ENCODE measurements around the gene INTS1.

Gene INTS1

DNA sequence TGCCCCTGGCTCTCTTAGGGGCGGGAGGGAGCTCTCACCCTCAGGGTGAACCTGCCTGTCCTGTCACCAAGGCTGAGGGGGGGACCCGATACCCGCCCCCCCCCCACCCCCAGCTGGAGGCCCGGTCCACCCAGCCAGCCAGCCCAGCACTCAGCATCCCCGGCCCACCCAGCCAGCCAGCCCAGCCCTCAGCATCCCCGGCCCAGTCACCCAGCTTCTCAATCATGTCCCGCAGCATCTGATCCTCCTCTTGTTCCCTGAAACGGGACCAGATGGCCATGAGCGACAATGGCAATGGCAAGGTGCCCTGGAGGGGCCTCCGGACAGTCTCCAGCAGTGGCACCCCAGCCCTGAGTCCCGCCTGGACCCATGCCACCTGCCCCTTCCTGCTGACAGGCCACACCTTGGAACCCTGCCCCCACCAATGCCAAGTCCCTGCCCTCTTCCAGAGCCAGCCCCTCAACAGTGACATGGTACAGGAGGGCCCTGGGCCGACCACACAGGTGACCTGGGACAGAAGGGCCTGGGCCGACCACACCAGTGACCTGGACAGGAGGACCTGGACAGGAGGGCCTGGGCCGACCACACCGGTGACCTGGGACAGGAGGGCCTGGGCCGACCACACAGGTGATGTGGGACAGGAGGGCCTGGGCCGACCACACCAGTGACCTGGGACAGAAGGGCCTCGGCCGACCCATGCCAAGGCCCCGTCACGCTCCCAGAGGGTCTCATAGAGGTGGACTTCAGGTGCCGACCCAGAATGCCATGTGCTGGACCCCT lies 69.1 kb downstream of the INTS1 start:
- TF ChIP-seq, protein P1, sequence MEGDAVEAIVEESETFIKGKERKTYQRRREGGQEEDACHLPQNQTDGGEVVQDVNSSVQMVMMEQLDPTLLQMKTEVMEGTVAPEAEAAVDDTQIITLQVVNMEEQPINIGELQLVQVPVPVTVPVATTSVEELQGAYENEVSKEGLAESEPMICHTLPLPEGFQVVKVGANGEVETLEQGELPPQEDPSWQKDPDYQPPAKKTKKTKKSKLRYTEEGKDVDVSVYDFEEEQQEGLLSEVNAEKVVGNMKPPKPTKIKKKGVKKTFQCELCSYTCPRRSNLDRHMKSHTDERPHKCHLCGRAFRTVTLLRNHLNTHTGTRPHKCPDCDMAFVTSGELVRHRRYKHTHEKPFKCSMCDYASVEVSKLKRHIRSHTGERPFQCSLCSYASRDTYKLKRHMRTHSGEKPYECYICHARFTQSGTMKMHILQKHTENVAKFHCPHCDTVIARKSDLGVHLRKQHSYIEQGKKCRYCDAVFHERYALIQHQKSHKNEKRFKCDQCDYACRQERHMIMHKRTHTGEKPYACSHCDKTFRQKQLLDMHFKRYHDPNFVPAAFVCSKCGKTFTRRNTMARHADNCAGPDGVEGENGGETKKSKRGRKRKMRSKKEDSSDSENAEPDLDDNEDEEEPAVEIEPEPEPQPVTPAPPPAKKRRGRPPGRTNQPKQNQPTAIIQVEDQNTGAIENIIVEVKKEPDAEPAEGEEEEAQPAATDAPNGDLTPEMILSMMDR (IDR thresholded peaks at IDR 0.05; ENCODE audit: borderline replicate concordance, insufficient read depth, low read depth, low read length) = no peak
- H3K4me3 ChIP-seq (ENCODE audit: low read depth, low read length) = no peak overlapping the region

DNA sequence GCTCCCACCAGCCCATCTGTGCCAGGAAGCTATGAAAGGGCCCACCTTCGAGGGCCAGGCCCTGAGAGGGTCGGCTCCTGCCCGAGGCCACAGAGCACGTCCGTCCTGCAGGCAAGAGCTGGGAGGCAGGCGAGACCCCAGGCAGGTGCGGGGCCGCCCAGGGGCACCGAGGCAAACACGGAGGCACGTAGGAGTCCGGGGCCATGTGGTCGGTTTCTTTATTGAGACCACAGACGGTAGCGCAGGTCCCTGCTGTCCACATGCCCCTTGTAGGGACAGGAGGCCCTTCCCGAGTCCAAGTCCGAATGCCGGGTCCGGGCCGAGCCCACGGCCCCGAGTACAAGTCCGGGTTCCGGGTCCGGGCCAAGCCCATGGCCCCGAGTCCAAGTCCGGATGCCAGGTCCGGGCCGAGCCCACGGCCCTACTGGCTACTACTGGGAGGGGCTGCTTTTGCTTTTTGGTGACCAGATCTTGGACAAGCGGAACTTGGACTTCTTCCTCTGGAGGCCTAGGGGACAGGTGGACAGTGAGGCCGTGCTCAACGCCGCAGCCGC lies 69.9 kb downstream of the INTS1 start:
- TF ChIP-seq, protein P1 (IDR thresholded peaks at IDR 0.05; ENCODE audit: borderline replicate concordance, insufficient read depth, low read depth, low read length) = no peak
- no peak overlapping the region for H3K4me3 ChIP-seq (ENCODE audit: low read depth, low read length)

DNA sequence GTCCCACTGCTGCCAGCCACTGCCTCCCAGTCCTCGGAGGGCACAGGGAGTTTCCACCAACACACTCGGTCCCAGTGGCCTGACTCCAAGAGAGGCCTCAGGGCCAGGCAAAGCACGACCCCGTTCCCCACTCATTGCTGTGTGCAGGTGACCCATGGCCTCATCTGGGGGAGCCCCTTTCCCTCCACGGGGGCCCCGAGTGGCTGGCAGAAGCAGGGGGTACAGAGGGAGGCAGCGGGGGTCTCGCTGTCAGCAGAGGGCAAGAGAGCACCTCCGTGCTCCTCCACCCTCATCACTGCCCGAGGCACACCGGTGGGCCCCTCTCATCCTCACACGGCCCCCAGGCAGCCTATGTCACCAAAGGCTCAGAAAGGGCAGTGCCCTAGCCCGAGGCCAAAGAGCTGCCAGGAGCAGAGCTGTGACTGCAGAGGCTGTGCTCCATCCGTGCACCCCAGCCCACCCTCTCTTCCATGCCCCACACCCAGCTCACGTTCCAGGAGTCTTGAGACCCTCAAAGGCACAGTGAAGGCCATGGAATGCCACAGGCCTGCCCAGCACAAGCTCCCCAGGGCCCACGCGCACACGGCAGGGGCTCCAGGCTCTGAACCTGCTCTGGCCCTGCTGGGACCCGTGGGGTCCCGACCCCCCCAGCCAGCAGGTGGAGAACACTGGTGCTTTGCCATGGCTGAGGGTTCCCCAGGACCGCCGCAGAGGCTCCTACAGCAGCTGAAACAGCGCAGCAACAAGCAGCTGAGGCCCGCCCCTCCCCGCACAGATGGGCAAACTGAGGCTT lies 70.9 kb downstream of the INTS1 start:
- no peak overlapping the region for H3K4me3 ChIP-seq (ENCODE audit: low read depth, low read length)
- TF ChIP-seq, protein P1 (IDR thresholded peaks at IDR 0.05; ENCODE audit: borderline replicate concordance, insufficient read depth, low read depth, low read length) = no peak

DNA sequence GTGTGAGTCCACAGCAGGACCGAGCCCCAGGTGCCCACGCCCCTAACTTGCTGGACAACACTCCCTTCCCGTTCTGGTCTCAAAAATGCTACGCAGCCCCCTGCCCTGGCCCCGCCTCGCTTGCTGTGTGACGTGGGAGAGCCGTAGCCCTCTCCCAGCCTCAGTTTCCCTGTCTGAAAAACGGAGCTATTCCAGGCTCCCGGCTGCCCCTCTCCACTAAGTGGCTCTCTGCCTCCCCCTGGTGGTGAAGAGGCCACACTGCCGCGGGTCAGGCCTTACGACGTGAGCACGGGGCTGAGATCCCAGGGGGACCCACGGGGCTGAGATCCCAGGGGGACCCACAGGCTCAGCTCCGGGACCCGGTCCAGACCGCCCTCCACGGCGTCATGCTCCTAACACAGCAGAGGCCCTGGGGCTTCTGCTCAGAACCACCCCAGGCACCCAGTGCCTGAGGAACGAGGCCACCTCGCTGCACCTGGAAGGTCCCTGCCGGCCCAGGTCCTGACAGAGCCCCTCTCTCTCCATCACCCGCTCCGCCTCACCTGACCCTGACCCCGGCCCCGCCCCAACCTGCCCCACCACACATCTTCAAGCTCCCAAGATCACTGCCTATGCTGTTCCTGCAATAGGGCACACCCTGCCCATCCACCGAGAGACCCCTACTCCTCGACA lies 71.6 kb downstream of the INTS1 start:
- H3K4me3 ChIP-seq (ENCODE audit: low read depth, low read length) = no peak overlapping the region
- TF ChIP-seq, protein P1 (IDR thresholded peaks at IDR 0.05; ENCODE audit: borderline replicate concordance, insufficient read depth, low read depth, low read length) = peak; percentile 96

DNA sequence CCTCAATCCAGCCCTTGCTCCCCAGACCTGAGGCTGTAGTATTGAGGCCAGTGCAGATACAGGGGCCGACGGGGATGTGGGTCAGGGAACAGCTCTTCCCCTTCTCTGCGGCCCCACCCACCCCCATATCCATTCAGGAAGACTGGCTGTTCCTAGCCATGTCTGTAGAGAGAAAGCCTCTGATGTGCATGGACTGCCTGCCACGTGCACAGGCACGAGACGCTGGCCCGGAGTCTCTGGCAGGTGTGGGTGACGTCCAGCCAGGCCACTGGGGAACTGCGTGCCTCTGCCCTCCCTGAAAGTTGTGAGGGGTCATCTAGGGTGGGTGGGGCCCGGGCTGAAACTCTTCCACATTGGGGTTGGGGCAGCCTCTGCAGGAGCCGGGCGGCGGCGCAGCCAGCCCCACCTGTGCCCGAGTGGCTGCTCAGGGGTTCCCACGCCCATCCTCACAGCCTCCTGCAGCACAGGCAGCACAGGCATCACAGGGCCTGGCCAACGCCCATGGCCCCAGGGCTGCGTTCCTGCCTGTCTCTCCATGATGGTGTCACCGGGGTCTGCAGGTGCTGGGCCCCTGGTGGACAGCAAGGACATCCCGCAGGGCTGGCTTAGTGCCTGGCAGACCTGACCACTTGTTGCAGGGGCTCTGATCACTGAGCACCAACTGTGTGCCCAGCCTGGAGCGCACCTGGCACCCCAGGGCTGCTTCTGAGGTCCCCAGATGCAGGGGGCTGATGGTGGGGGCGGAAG lies 72.4 kb downstream of the INTS1 start:
- no peak overlapping the region for H3K4me3 ChIP-seq (ENCODE audit: low read depth, low read length)
- TF ChIP-seq, protein P1 (IDR thresholded peaks at IDR 0.05; ENCODE audit: borderline replicate concordance, insufficient read depth, low read depth, low read length) = no peak

DNA sequence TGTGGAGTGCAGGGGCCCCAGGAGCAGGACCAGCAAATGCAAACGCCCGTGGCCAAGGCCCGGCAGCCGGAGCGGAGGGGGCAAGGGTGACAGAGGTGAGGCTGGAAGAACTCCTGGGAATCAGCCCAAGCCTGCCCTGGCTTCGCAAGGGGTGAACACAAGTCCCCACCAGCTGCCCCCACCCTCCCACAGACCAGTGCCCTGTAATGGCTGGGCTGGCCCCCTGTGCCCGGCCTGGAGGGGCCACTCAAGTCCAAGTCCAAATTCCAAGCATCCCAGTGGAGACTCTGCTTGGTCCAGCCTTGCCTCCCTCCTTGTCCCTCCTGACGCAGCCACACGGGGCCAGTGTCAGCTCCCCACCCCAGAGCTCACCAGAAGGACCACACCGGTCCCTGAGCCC lies 73.0 kb downstream of the INTS1 start:
- no peak overlapping the region for H3K4me3 ChIP-seq (ENCODE audit: low read depth, low read length)
- TF ChIP-seq, protein P1 (IDR thresholded peaks at IDR 0.05; ENCODE audit: borderline replicate concordance, insufficient read depth, low read depth, low read length) = no peak
